ENCODE data around the gene TNFAIP8L1.
"Not testable (repeated sequence)": the region's sequence is repeated elsewhere in the genome, so short reads cannot be mapped to it uniquely, and the experiment has no call there.

TNFAIP8L1 gene

DNA sequence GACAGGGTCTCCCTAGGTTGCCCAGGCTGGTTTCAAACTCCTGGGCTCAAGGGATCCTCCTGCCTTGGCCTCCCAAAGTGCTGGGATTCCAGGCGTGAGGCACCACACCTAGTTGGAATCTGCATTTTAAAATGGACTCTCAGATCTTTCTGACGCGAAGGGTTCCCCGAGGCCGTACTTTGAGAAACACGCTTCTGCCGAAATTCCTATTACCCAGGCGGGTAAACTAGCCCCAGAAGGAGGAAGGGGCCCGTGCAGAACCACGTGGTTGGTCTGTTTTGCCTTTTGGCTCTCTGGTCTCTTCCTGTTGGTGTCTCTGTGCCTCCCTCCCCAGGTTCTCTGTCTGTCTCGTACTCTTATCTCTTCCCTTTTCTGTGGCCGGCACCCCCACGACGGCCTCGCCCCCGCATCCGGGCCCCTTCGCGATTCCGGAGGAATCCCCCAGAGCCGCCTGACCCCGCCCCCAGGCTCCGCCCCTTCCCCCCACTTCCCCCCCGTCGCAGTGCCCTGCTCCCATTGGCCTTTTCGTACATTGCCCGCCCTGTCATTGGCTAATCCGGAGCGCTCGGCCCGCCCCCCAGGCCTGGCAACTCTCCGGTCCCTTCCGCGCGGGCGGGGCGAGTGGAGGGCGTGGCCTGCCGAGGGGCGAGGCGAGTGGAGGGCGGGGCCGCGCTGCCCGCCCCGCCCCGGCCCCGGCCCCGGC lies at the start of gene TNFAIP8L1:
TNFAIP8L1 (plus strand) TSS at position 689 of the 703 bp plus-strand sequence. CDS start 12,354 bp downstream, outside the sequence.
- DNase-seq: peak; percentile 87 to 97

GRCh38 chr19:4589579-4590410 lies 49.5 kb upstream of the TNFAIP8L1 start:
- no peak for DNase-seq

DNA sequence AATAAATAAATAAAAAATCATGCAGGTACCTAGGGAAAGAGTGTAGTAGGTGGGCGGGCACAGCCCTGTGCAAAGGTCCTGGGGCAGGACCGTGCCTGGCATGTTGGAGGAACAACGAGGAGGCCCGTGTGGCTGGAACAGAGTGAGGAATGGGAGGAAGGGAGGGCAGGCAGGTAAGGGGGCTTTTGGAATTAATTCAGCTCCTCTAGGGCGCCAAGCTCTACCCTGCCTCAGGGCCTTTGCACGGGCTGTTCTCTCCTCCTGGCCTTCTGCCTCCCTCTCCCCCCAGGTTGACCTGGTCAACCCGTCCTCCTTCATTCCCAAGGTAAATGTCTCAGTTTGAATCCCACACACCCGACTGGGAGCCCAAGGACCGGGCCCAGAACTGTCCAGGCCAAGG lies 48.8 kb upstream of the TNFAIP8L1 start:
- DNase-seq: no peak

DNA sequence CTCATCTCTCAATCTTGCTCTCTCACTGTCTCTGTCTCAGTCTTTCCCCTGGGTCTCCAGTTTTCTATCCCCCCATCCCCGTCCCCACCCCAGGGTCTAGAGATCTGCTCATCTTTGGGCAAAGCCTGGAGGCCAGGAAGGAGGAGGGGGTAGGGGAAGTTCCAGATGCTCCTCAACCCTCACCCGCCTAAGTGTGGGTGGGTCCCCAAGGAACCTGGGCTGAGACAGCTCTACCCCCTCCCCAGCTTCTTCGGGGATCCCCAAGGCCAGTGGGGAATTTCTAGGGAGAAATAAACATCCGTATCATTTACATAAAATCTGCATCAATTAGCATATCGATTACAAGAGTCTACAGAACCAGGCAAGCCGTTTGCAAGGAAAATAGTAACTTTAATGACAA lies 48.0 kb upstream of the TNFAIP8L1 start:
- no peak for DNase-seq

DNA sequence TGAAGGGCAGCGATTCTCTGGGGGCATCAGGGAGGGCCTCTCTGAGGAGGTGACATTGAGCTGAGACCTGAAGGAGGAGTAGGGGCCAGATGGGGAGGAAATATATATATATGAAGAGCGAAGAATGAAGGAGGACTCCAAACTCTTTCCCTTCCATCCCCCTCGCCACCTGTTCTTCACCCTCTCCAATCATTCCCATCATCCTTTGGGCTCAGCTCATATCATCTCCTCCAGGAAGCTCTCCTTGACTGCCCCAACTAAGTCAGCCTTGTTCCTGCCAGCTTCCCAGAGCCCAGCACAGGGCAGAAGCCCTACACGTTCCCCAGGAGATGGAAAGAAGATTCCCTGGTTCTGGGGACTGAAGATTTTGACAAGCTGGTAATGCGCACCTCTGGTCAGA lies 46.9 kb upstream of the TNFAIP8L1 start:
- no peak for DNase-seq

- DNase-seq: no peak
Measured at GRCh38 chr19:4593409-4593851, 45.9 kb upstream of the TNFAIP8L1 start.

- DNase-seq: no peak
Measured at GRCh38 chr19:4594201-4594600, 45.1 kb upstream of the TNFAIP8L1 start.

- DNase-seq: not testable (repeated sequence)
Measured at GRCh38 chr19:4595158-4595557, 44.2 kb upstream of the TNFAIP8L1 start.

DNA sequence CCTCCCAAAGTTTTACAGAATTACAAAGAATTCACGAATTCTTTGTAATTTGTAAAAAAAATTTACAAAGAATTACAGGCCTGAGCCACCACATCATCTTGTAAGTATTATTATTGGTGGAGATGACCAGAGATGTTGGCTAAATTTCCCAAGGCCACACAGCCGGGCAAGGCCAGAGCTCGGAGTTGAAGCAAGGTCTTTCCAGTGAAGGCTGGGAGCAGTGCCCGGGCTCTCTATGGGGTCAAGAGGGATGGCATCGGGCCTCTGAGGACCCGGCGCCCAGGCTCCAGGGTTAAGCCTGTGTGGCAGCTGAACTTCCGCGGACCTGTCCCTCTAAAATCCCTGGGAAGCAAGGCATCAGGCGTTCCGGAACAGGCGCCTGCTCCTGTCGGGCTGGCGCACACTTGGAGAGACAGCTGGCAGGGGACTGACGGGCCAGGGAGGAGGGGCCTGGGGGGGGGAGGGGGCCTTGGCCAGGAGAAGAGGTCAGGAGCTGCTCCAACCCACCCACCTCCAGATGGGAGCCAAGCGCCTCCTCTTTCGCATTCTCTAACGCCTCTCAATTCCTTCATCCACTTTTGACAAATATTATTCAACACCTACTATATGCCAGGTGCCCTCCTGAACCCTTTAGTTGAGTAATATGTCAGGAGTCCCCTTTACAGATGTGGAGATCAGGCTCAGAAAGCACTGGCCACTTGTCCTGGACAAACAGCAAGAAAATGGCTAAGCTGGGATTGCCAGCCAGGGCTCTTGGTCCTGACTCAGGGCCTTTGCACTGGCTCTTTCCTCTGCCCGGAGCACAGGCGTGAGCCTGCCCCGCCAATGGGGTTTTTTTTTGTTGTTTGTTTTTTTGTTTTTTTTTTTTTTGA lies 43.0 kb upstream of the TNFAIP8L1 start:
- DNase-seq: peak in 1 of 2 experiments; percentile 34

- DNase-seq: no peak
Measured at GRCh38 chr19:4597278-4597974, 41.9 kb upstream of the TNFAIP8L1 start.

- peak in 1 of 2 experiments; percentile 42 for DNase-seq
Measured at GRCh38 chr19:4597975-4598671, 41.2 kb upstream of the TNFAIP8L1 start.

DNA sequence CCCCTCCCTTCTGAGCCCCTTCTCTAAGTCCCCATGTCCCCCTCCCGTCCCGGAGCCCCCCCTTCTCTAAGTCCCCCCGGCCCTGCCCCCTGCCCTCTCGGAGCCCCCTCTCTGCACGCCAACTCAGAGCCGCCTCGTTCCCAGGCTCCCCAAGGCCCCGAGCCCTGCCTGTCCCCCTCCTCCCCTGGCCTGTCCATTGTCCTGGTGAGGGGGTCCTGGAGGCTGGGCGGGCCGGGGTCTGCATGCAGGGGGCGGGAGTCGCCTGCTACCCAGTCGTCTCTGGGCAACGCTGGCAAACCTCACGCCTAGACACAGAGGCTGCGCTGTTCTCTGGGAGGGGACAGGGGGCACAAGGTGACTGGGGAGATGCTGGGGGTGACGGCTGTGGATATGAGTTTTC lies 40.6 kb upstream of the TNFAIP8L1 start:
- no peak for DNase-seq

DNA sequence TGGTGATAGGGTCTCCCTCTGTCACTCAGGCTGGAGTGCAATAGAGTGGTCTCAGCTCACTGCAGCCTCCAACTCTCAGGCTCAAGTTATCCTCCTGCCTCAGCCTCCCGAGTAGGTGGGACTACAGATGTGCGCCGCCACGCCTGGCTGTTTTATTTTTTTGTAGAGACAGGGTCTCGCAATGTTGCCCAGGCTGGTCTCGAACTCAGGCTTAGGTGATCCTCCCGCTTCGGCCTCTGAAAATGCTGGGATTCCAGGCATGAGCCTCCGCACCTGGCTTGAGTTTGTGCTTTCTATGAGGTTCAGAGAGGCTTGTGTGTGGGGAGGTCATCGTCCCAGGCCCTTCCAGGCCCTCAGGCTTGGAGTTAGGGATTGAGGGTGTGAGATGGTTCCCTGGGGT lies 39.2 kb upstream of the TNFAIP8L1 start:
- no peak for DNase-seq

DNA sequence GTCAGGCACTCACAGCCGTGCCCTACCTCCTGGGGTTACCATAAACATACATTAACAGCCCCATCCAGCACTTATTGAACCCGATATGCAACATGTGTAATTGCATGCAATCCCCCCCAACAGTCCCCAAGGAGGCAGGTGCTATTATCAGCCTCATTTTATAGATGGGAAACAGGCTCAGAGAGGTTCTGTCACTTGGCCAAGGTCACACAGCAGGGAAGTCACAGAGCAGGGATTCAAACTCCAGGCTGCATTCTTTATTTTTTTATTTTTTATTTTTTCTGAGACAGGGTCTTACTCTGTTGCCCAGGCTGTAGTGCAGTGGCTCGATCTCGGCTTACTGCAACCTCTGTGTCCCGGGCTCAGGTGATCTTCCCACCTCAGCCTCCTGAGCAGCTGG lies 38.4 kb upstream of the TNFAIP8L1 start:
- no peak for DNase-seq

DNA sequence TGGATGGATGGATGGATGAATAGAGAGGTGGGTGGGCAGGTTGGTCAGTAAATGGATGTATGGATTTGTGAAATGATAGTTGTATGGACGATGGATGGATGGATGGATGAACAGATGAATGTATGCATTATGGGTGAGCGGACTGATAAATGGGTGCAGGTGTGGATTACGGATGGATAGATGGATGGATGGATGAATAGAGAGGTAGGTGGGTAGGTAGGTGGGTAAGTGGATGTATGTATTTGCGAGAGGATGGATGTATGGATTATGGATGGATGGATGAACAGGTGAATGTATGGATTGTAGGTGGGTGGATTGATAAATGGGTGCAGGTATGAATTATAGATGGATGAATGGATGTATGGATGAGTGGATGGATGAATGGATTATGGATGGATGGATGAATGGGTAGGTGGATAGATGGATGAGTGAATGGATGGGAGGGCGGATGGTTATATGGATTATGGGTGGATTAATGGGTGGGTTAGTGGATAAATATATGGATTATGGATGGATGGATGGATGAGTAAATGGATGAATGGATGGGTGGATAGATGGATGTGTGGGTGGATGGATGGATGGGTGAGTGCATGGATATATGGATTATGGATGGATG lies 37.0 kb upstream of the TNFAIP8L1 start:
- no peak for DNase-seq

- DNase-seq: no peak
Measured at GRCh38 chr19:4602915-4603314, 36.4 kb upstream of the TNFAIP8L1 start.

DNA sequence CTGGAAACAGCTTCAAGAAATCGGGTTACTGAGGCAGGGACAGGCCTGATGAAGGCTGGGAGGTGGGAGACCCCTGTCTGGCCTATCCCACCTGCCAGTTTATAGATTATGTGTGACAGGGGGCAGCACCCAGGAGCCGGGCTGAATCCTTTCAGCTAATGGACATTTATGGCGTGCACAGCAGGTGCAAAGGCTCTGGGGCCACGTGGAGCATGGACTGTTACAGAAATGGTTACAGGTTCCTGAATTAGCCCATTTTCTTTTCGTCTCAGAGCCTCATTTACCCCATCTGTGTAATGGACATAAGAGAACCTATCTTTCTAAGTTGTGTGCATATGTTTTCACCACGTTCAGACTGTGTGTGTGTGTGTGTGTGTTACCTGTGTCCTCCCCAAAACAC lies 34.4 kb upstream of the TNFAIP8L1 start:
- DNase-seq: no peak

DNA sequence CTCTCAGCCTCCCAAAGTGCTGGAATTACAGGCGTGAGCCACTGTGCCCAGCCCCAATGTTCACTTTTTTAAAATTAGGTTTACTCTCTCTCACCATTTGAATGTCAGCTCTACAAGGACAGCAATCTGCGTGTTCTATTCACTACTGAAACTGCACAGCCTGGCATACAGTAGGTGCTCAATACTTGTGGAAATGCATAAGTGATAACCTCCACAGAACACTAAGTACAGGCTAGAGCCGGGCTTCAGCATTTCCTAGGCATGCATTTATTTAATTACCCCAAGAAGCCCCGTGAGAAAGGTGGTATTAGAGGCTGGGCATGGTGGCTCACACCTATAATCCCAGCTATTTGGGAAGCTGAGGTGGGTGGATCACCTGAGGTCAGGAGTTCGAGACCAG lies 33.1 kb upstream of the TNFAIP8L1 start:
- no peak for DNase-seq

GRCh38 chr19:4606921-4607678 lies 32.2 kb upstream of the TNFAIP8L1 start:
- peak; percentile 55 to 77 for DNase-seq

DNA sequence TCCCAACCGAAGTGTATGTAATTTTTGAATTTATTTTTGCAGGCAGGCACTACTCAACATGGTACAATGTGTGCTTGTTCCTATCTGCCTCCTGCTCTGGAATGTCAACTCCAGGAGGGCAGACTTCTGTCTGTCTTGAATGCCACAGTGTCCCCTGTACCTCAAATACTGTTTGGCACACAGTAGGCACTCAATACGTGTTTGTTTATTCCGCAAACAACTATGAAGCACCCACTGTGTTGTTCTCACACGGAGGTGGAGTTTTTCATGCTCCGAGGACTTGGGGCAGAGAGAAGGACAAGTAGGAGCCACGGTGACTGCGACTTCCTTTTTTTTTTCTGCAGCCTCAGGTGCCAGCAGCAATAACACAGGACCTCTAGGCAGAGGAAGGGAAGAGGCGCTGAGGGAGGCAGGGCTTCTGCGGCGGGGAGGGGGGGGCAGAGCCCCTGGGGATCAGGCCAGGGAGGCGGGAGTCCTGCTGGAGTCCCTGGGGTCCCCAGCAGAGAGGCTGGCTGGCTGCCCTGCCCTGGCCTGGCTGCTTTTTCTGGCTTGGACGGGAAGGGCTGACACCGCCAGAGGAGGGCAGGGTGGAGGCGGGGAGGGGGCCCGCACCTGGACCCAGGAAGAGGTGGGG lies 29.3 kb upstream of the TNFAIP8L1 start:
- DNase-seq: no peak

Data from NCI-H446 (cell line).